ENCODE data around the gene ARHGEF28.

- TF ChIP-seq CTCF (IDR thresholded peaks at IDR 0.05) = no peak
- no peak for TF ChIP-seq EZH2 (IDR thresholded peaks at IDR 0.05; ENCODE audit: borderline replicate concordance, insufficient read depth, low read depth, low read length, poor library complexity, severe bottlenecking)
Observed at GRCh38 chr5:73928476-73929070, 302.6 kb downstream of the ARHGEF28 start.

All from B cell (primary cell).